Activated CD4-positive, CD25-positive, alpha-beta regulatory T cell treated with anti-CD3 and anti-CD28 coated beads, Interleukin-2, amount 50 U/mL, for 24 hours (primary cell): ENCODE data around the gene PDSS2.
"Not testable (repeated sequence)": the region's sequence is repeated elsewhere in the genome, so short reads cannot be mapped to it uniquely, and the experiment has no call there.

ENCODE experiments used
- ATAC-seq, 2 donors: fragments of 150-1000 bp; cut with Tn5 transposase; one replicate each; pipeline ENCODE4 v1.10.0; 2021; ENCODE audit warnings: mild to moderate bottlenecking in 1 of 2, moderate library complexity in 1 of 2

PDSS2 gene

DNA sequence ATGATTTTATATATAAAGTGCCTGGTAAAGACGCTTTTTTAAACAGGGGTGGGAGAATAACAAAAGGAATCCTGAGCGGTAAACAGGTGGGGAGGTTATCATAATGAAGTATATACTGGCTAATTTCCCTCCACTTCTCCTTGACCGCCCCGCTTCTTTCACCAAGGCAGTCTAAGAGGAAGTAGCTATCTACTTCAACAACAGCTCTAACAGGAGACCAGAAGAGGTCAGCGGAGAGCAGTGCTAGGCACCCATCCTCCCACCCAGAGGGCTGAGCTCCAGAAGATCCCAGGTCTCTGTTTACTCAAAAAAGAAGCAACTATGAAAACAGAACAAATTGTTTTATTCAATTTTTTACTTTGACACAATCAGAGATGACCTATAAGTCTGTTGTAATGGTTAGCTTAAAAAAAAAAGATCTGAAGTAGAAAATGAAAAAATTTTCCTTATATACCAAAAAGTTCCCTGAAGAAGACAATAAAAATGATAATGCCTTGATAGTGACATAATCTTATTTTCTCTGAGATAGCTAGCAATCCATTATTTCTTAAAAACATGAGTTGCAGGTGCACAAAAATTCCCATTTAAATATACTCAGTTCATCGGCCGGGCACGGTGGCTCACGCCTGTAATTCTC lies 141.1 kb downstream of the PDSS2 start:
- peak; percentile 36 to 53 for ATAC-seq

DNA sequence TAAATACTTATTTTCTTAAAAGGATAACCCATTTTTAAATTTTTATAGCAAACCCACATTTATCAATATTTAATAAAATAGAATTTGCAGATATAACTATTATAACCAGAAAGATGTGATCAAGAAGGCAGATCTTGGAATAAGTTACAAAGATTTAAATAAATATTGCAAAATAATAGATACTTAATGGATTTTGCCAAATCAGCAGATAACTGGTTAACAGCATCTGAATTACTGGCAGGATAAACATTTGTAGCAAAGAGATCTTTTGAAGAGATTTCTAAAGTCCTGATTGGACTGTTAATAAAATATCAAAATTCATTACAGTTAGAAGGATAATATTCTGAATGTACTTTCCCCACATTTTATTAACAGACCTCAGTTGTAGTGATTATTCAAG lies 144.2 kb downstream of the PDSS2 start:
- ATAC-seq, result no peak

DNA sequence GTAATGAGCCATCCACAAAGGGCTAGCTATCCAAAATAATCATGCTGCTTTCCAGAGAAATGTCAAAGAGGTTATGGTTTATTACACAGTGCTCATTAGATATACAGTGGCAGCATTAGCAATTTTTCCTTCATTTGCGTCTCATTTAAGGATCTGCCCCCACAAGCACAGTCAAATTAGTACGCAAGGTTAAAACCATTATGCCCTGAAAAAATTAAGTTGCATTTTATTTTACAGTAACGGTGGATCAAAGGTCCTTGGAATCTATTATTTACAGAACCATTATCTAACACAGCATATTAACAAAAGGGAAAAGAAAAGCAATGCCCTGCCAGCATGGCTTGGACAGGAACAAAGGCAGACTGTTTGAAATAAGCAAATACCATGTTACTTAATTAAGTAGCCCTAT lies 144.8 kb downstream of the PDSS2 start:
- ATAC-seq, result no peak

DNA sequence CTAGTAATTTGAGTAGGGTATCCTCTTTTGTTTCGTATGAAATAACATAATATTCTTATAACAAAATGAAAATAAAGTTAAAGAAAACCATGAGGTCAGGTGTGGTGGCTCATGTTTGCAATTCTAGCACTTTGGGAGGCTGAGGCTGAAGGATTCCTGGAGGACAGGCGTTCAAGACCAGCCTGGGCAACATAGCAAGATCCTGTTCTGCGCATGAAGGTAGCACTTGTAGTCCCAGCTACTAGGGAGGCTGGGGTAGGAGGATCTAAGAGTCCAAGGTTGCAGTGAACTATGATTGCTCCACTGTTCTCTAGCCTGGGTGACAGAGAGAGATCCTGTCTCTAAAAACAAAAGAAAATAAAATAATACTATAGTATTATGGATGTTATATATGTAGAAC lies 145.6 kb downstream of the PDSS2 start:
- no peak for ATAC-seq

DNA sequence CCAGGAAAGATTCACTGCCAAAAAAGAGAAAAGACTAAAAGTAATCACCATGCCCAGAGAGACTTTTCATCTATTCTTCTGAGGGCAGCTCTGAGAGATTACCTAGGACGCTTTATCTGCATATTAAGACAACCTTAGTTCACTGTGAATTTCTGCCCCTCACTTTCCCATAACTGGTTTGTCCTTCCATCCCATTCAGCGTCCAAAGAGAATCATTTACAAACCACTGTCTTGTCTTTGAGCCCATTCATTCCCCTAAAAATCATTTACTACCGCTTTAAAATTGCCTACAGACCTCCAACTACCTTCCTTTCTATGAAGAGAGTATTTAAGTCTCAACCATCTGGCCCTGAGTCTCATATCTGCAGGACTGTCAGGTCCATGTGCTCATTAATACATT lies 149.0 kb downstream of the PDSS2 start:
- ATAC-seq, result no peak

DNA sequence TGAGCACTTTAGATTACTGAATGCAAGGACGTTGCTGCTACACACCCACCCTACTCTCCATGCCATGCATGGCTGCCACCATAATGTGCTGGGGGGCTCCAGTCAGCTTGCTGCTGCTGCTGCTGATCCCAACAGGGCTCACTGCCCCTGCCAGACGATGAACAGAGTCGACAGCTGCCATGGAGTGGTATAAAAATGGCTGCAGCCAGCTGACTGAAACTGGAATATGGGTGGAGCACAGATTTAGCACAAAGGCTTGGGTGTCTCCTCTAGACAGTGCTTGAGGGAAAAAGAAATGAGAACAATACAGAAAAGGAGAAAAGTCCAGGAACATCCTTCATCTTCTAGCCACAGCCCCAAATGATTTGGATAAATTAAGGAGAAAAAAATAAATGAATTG lies 150.7 kb downstream of the PDSS2 start:
- no peak for ATAC-seq

DNA sequence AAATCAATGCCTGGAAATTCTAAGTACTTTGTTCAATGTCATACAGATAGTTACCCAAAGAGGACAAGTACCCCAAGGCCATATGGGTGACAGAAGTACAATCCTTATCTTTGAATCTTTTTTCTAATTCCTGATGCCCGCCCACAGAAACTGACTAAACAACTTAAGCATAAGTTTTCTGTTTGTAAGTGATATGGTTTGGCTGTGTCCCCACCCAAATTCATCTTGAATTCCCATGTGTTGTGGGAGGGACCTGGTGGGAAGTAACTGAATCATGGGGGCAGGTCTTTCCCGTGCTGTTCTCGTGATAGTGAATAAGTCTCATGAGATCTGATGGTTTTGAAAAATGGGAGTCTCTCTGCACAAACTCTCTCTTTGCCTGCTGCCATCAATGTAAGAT lies 153.4 kb downstream of the PDSS2 start:
- not testable (repeated sequence) for ATAC-seq

DNA sequence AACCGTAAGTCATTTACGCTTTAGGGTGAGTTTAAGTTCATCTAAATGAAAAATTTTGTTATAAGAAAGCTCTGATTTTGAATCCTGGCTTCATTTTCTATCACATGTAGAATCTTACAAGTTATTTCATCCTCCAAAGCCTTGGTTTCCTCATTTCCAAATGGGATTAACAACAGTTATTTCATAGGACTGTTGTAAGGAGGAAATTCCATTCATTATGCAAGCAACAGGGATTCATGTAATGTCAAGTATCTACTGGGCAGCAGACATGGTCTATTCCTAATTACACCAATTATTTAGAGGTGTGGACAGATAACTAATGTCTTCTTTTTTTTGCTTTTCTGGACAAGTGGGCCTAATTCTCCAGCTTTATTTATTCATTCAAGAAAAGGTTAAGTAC lies 154.0 kb downstream of the PDSS2 start:
- no peak for ATAC-seq

DNA sequence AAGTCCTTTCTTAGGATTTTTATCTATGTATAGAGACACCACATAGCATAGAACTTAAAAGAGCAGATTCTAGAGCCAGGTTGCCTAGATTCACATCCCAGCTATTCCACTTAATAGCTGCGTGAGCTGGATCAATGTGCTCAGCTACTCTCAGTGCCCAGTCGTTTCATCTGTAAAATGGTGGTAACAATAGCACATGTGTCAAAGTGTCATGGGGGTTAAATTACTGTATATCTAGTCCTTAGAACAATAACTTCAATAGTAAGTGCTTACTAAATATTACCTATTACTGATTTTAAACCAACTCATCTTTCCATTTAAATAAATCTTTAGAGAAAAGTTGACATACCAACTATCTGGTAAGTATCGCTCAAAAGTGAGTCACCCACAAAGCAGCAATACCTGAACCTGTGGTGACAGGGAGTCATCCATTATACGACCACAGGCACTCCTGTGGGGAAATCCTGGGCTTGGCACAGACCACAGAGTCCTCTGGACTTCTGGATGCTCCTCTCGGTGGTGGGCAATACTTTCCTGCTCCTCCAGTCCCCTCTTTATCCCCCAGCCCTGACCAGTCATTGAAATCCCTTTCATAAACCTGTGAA lies 154.8 kb downstream of the PDSS2 start:
- peak; percentile 87 to 91 for ATAC-seq

DNA sequence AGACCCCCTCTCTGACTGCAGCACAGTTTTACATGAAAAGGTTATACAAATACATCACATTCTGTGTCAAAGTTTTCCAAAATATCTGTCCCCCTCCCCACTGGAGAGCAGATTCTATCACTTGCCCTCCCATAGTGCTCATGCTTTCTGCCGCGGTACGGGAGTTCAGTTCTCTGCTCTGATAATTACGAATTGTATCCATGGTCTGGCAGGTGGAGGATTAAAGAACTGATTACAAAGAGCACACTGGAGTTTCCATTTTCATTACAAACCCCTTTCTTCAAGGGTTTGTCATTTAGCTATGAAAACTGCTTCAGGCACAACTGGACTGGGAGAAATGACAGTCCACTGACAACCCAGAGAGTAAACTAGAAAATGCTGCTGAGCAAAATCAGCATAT lies 166.0 kb downstream of the PDSS2 start:
- ATAC-seq, result no peak

DNA sequence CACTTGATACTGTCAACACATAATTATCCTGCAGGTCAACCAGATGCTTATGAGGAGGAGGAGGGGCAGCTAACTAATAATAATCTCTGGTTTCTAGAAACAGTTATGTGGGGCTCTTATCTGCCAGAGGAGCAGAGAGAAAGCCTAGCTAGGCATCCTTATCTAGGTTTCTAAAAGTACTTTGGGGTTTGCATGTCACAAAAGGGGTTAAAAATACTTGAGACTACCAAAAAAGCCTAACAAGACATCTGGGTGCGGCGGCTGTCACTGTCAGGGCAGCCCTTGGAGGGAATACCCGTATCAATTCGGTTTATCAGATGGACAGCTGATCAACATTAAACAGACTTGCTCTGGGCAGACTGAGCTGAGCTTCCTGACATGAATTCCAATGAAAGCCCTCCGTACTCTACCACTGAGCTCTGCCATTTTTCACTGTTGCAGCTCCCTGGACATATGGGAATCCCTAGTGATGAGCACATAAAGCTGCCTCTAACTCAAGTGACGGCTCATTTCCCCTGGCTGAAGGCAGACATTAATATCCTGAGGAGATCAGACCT lies 166.6 kb downstream of the PDSS2 start:
- no peak for ATAC-seq

DNA sequence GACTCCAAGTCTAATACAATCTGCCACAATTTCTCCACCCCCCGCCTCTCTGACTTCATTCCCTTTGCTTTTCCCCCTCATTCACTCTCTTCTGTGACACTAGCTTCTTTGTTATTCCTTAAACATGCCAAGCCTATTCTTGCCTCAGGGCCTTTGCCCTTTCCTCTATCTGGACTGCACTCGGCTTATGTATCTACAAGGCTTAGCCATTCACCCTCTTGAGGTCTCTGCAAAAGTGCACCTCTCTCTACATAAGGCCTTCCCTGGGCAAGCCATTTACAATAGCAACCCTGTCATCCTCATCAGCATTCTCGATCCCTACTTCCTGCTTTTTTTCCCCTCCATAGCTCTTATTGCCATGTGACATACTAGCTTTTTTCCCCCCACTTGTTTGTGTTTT lies 168.9 kb downstream of the PDSS2 start:
- no peak for ATAC-seq

DNA sequence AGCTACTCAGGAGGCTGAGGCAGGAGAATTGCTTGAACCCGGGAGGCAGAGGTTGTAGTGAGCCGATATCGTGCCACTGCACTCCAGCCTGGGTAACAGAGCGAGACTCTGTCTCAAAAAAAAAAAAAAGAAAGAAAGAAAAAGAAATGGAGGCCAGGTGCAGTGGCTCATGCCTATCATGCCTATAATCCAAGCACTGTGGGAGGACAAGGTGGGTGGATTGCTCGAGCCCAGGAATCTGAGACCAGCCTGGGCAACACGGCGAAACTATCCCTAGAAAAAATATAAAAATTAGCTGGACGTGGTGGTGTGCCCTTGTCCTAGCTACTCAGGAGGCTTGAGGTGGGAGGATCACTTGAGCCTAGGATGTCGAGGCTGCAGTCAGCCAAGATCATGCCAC lies 170.1 kb downstream of the PDSS2 start:
- not testable (repeated sequence) for ATAC-seq

DNA sequence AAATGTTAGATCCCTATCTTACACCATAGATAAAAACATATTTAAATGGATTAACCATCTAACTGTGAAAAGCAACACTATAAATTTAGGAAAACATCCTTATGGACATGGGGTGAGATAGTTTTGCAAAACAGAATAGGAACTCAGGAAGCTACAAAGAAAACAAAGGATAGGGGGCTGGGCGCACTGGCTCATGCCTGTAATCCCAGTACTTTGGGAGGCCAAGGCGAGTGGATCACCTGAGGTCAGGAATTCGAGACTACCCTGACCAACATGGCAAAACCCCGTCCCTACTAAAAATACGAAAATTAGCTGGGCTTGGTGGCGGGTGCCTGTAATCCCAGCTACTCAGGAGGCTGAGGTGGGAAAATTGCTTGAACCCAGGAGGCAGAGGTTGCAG lies 173.7 kb downstream of the PDSS2 start:
- ATAC-seq, result not testable (repeated sequence)

DNA sequence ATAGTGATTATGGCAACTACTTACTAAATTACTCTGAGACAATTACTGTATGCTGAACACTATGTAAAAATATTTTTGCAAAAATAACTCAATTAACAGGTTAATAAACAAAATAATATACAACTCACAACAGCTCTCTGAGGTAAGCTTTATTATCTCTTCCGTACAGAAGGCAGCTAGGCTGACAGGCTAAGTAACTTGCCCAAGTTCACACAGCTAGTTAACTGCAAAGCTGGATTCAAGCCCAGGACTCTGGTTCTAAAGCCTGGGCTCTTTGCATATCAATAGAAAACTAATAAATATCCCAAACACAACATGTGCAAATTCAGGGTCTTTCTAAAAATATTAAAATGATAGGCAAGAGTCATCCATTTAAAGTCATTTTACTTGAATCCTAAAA lies 174.6 kb downstream of the PDSS2 start:
- no peak for ATAC-seq

DNA sequence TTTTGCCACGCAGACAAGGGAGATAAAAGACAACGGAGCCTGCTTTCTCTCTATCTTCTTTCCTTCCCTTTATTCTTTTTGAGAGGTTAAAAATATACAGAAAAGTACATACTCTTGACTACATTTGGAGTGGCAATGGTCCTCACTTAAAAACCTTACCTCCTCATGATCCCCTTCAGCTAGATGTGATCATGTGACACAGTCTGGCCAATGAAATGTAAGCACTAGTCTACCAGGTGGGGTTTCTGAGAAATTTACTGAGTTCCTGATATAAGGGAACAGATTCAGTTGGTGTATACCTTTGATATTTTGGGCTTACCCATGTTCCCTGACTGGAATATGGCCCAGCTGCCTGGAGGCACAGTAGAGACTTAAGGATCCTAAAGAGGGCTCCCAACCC lies 178.6 kb downstream of the PDSS2 start:
- ATAC-seq, result no peak

DNA sequence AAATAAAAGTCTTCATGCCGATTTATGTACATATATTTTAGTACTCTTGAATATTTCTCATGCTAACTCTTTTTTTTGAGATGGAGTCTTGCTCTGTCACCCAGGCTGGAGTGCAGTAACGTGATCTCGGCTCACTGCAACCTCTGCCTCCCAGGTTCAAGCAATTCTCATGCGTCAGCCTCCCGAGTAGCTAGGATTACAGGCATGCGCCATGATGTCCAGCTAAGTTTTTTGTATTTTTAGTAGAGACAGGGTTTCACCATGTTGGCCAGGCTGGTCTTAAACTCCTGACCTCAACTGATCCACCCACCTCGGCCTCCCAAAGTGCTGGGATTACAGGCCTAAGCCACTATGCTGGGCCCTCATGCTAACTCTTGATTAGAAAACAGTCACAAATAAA lies 179.4 kb downstream of the PDSS2 start:
- ATAC-seq, result not testable (repeated sequence)

DNA sequence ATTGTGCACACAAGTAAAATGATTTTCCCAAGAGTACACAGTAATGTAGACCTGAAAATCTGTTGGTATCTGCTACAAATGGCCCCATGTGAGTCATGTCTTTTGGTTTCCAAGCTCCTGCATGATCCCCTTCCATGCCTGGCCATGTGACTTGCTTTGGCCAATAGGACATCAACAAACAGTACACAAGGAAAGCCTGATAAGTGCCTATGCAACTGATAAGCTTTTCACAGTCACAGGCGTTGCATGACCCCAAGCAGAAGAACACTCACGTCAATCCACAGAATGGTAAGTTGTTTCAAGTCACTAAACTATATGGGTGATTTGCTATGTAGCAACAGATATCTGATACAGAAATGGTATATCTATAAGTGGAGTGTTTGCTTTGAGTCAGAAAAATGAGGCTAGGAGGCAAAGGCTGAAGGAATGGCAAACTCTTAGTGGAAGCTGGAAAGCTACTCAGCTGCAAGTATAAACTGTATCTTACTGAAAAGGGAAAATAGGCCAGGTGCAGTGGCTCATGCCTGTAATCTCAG lies 184.0 kb downstream of the PDSS2 start:
- ATAC-seq, result no peak

DNA sequence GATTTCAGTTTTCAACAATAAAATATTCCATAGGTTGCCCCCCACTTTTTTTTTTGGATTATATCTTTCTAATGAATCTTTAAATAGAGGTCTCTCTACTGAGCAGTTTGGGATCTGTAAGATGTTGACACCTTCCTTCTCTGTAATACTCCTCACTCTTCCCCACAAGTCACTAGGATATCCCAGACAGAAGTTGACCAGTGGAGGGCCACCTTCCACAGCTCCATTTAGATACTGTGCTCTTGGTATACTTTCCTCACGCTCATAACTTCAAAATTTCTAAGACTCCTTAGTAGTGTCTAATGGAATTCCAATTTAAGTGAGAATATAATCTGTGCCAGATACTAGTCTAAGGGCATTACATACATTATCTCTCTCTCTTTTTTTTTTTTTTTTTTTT lies 185.1 kb downstream of the PDSS2 start:
- no peak for ATAC-seq

DNA sequence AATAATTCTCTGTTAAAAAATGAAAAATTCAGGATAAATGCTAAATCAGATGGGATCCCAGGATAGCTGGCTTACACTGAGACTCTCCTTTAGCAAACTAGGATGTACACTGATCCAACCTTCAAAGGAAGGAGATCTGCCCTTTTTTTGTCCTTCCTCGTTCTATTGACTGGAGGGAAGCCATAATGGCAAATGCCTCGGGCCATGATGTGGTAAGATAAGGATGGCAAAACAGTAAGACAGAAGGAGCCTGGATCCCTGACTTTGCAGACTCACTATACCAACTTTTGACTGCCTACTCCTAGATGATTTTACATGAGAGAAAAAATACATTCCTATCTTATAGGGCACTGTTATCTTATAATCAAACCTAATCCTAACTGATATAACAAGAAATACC lies 187.1 kb downstream of the PDSS2 start:
- no peak for ATAC-seq

DNA sequence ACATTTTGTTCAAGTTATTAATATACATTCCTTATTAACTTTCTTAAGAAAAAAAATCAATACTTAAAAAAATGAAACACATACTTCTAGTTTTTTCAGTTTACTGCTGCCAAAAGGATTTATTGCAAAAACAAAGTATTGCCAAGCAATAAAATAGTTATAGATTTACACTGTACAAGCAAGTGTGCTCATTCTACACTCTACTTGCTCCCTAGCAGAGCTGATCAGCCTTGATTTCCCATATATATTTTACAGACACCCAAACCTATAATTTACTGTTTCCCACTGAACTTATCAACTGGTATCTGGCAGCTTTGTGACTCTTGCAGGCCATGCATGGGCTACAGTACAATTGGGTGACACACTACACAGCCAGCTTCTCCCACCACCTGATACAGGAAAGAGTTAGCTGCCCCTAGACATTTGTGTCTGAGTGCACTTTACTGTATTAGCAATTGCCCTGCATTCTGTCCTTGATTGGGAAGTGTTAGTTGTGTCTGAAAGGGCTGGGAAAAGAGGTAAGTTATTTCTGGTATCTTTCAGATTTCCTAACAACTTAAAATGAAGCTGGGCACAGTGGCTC lies 188.1 kb downstream of the PDSS2 start:
- ATAC-seq, result no peak

DNA sequence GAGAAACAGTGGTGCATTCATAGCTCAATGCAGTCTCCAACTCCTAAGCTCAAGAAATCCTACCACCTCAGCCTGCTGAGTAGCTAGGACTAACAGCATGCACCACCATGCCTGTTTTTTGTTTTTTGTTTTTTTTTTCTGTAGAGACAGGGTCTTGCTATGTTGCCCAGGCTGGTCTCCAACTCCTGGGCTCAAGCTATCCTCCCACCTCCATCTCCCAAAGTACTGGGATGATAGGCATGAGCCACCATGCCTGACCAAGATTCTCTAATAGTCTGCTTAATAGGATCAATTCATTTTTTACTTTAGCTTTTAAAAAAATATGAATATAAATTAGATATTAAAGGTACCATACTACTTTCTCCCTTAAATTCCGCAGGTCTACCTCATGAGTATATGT lies 191.7 kb downstream of the PDSS2 start:
- no peak for ATAC-seq

DNA sequence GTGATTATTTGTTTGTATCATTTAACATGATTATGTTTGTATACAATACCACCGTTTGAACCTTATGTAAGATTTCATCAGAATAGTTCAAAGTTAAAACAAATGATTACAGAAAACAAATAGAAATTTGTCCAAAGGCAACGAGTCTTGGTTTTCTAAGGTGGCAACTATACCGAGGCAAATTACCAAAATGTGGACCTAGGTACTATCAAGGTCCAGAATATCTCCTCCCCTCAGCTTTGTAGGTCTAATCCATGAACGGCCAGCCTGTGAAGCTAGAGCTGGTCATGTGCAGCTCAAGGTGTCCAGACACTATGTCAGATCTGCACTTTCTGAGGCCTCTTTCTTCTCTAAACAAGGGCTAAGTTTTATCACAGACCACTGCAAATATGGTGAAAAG lies 192.4 kb downstream of the PDSS2 start:
- ATAC-seq, result no peak

DNA sequence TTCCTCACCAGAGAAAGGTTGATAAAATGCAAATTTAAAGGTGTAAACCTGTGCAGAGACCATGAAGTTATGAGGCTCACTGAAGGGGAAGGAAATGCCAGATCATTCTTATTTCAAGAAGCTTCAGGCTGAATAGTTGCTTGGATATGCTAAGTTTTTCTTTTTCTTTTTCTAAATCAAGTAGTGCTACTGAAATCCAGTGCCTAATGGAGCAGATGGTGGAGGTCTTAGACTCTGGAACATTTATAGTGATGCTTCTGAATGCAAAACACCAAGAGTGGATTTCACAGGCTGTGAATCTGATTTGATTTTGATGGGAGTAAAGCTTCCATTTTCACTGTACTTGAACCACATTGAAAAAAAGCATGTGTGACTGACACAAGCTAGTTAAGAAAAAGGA lies 192.8 kb downstream of the PDSS2 start:
- ATAC-seq, result no peak
